Midbrain (tissue), 1 donor: Measurements from ENCODE around the gene KIF25.

Experiments used
- DNase-seq: peaks from one replicate; lab custom pipeline; 2025; lab: John Stamatoyannopoulos, UW

KIF25 gene

DNA sequence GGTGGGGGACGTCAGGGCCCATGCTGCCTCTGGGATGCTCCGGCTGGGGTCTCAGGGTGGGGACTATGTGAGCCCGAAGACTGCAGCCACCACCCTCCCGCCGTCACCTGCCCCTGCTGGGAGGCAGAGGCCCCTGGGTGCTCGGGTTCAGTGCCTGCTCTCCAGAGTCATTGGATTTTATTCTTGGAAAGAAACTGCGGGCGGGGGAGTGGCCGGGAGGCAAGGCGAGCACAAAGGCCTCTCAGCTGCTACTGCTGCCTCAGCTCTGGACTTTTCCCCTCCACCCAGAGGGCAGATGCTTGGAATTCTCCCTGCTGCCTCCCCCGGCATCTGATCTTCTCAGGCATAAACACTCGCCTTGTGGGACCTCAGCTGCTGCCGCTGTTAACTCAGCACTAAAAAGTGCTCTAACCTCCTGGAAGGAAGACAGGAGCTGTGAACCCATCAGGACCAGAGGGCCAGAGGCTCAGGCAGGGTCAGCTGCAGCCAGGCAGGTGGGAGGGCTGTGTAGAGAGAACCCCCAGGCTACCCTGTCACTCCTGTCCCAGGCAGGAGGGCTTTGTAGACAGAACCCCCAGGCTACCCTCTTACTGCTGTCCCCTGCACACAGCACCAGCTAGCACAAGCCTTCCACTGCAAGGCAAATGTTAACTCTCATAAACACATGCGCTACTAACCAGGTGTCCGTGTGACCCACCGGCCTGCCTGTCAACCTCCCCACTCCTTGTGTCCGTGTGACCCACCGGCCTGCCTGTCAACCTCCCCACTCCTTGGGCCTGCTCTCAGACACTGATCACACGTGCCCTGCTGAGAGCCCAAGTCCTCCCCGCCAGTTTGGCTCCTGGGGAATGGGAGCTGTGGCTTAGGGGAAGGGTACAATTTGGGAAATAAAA is 90.9 kb downstream of the KIF25 start:
- peak; percentile 0 for DNase-seq

DNA sequence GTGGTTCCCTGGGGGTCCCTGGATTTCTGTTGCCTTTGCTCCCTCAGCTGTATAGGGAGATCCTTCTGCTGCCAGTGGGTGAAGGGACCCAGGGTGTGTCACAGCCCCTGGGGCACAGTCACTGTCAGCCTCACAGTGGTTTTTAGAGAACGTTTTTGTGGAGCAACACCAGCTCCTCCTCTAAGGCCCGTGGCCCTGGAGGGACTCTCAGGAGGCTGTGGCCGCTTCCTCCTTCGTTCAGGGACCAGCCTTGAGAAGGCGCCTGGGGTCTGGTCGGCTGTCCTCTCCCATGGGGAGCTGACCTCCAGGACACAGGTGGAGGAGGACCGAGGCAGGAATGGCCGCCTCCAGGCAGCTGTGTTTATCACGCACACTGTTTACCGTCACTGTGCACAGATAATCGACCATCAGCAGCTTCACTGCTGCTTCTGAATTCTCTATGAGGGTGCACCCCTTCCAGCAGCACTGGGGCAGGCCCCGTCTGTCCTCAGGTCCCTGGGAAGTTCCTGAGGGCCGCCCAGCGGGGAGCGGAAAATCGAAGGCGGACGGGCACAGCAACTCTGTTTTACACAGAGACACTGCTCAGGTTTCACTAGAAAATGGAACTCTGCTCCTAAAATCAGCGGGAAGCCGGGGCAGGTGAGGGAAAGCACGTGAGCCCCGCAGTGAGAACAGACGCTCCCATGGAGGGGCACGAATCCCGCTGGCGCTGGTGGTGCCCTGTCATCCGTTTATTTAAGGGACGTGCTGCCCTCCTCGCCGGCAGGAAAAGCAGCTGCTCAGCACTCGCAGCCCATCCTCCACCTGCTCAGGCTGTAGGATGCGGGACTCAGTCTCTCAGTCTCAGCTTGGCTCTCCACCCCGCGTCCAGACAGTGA is 92.0 kb downstream of the KIF25 start:
- DNase-seq = no peak

DNA sequence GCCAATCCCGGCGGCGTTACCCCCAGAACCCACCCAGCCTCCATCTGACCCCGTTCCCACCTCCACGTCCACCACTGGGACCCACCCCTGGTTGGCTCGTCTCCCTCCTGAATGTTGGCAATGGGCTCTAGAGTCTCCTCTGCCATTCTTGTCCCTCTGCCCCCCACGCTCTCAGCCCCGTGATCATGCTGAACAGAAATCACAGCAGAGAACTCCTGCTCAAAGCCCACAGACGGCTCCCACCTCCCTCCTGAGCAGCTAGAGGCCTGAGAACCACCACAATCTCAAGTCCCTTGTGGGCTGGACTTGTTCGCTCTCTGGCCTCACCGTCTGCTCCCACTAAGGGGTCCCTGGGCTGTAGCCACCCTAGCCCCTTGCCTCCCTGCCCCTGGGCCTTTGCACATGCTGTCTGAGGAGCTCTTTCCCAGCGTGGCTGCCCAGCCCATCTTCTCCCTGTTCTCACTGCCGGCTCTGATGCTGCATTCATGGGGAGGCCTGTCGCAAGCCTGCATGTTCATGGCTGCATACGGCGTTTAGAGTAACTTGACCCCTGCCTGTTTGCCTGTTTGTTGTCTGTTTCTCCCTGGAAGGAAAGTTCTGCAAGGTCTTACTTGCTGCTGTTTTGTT is 92.7 kb downstream of the KIF25 start:
- no peak for DNase-seq

GRCh38 chr6:168090706-168091105 is 93.2 kb downstream of the KIF25 start:
- DNase-seq = no peak

DNA sequence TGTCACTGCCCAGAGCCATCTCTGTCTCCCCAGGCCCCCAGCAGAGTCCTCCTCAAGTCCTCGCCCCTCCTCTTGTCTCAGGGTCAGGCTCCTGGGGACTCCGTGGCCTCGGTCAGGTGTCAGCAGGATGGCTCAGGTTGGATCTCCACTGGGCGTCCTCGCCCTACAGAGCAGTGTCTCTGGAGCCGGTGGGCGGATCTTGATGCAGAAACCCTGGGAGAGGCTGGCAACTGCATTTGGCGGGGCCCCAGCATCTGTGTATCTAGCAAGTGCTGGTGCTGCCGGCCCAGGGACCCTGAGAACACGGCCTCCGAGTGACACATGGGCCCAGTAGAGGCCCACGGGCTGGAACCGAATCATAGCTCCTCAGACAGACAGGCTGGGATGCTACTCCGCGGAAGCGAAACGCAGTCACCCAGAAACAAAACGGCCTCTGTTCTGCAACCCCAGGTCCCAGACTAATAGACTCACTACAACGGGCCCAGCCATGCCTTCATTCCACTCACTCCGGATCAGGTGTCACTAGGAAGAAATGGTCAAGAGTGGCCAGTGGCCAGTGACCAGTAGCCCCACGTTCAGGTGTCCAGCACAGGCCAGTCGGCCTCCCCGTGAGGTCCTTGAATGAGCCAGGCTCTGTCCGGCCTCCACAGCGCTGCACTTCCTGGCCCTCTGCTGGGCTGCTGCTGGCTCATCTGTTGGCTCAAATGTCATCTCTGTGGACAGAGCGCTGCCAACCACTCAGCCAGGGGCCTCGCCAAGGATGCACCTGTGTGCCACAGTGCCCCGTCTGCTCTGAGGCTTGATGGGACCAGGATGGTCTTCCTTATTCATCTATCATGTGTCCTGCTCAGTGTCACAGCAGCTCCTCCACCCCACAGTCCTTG is 94.2 kb downstream of the KIF25 start:
- no peak for DNase-seq

GRCh38 chr6:168092541-168092940 is 95.1 kb downstream of the KIF25 start:
- DNase-seq = no peak

GRCh38 chr6:168093071-168093505 is 95.6 kb downstream of the KIF25 start:
- DNase-seq = no peak

DNA sequence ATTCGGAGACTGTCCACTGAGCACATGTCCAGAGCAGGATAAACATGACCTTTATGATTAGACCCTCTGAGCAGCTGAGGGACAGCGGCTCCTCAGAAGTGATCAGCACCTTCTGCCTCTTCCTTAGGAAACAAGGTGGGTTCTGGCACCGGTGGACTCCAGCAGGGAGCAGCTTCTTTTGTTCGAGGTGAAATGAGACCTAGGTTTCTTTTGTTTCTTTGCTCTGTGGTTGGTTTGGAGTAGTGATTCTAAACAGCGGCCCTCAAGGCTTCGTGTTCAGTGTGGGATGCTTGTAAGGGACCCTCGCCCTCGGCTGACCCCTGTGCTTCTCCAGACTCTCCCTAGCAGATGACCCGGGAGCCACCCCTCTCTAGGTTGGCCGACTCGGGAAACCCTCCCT is 96.2 kb downstream of the KIF25 start:
- no peak for DNase-seq
